ENCODE data around the gene PPP2R5B.

DNA sequence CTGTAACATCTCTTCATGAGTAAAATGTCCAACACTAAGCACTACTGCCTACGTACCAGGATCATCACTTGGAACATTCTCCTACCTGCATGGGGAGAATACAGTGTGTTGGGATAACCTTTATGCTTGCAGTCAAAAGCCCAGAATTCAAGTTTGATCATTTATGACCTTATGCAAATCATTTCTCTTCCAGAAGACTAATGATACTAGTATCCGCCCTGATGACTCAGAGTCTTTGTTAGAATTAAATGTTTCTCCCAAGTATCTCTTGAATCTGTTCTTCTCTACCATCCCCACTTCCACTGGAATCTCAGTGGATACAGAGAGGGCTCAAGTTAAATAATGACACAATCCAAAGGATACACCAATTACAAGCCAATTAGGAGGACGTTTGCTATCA lies 35.0 kb downstream of the PPP2R5B start:
- TF ChIP-seq CTCF (IDR thresholded peaks at IDR 0.05), result no peak
- no peak for TF ChIP-seq EZH2phosphoT487 (IDR thresholded peaks at IDR 0.05)
